Keratinocyte (primary cell): ENCODE data around the gene PDE9A.

Experiments used
- CTCF ChIP-seq, 3 experiments: IDR thresholded peaks in 1 of 3; conservative IDR thresholded peaks in 1 of 3; optimal IDR thresholded peaks in 1 of 3; 2 replicates in 2 of 3; 3 replicates in 1 of 3; pipeline versions ENCODE3 to v1.5.1; 2011; ENCODE audit warnings: low read length in 3 of 3, mild to moderate bottlenecking in 3 of 3, moderate library complexity in 2 of 3, control low read depth in 1 of 3, inconsistent platforms in 1 of 3; ENCODE audit not compliant: insufficient read depth in 2 of 3; ENCODE audit errors: extremely low read depth in 1 of 3
- EZH2 ChIP-seq: IDR thresholded peaks from one replicate; pipeline ENCODE4 v1.6.1; 2012; ENCODE audit warnings: inconsistent platforms, mild to moderate bottlenecking, low read length, moderate library complexity

GRCh38 chr21:42809577-42810475 lies 156.4 kb downstream of the PDE9A start:
- TF ChIP-seq CTCF (optimal IDR thresholded peaks at IDR 0.05 in 1 of 3, IDR thresholded peaks at IDR 0.05 in 1 of 3, conservative IDR thresholded peaks at IDR 0.05 in 1 of 3; ENCODE audit: extremely low read depth in 1 of 3, insufficient read depth in 2 of 3, low read length in 3 of 3) (no peak), EZH2 (no peak)
